SK-N-MC (cell line): ENCODE results near the gene ABL1.

ENCODE experiments used
- EZH2 ChIP-seq: fragments of 200-600 bp; sonication (generic); IDR thresholded peaks from one replicate; pipeline ENCODE4 v1.6.1; 2017; ENCODE audit warnings: antibody characterized with exemption
- FOXP2 ChIP-seq: optimal IDR thresholded peaks from 2 replicates; pipeline ENCODE3; 2011; ENCODE audit warnings: mild to moderate bottlenecking, moderate library complexity; ENCODE audit not compliant: insufficient read depth; ENCODE audit errors: extremely low read length, control extremely low read depth
- POLR2AphosphoS5 ChIP-seq: IDR thresholded peaks from 2 replicates; pipeline ENCODE4 v1.6.1; 2012; ENCODE audit warnings: mild to moderate bottlenecking, low read depth, low read length, borderline replicate concordance

GRCh38 chr9:130845901-130846481, 10.9 kb downstream of the ABL1 start:
- no peak for TF ChIP-seq EZH2
- TF ChIP-seq FOXP2: no peak
- no peak for TF ChIP-seq POLR2AphosphoS5
